ENCODE data around the gene NEUROG2. TPM values are rescaled to one million over a fixed set of nuclear protein-coding genes. Genes with fewer than 3 reads are reported as not detected.

The NEUROG2 gene
- total and polyA plus RNA-seq, 4 donors = not detected

DNA sequence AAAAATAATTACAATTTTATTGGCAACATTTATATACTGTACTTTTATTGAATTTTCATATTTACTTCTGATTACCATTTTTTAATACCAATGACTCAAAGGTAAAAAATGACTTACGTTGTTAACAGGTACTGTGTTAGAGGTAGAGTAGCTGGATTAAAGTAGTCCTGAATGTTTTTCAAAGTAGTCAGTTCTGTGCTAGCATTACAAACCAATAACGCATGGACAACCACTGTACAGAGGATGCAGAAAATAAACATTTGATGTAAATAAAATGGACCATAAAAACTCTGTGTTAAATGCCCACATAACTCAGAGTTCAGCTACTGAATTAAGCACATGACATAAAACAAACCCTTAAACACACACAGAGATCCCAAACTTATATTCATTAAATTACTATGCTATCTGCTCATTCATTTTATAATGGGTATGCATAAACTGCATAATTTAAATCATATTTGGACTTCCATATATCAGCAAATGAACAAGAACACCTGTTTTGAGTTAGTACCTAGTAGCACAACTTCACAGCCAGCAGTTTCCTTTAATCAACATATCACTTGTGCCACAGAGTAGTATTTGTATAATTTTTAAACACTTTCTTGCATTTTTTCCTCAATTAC, 46.4 kb upstream of the NEUROG2 start:
- TF ChIP-seq CTCF (IDR thresholded peaks at IDR 0.05; ENCODE audit: control extremely low read depth, extremely low read depth) = no peak
- no peak for ATAC-seq (ENCODE audit: insufficient read depth, low FRiP score)
- no peaks in the 10 kb centered on the region for H3K4me1 ChIP-seq (ENCODE audit: control insufficient read depth in 5 of 5, insufficient read depth in 5 of 5, low read length in 5 of 5)
- no peaks in the 10 kb centered on the region for H3K36me3 ChIP-seq (ENCODE audit: control insufficient read depth in 4 of 4, insufficient read depth in 4 of 4, low read length in 4 of 4)
- peaks cover 0 to 2% (median 0%) of the 10 kb centered on the region in 4 donors for H3K9me3 ChIP-seq (ENCODE audit: control insufficient read depth in 4 of 4, insufficient read depth in 3 of 4, low read length in 3 of 4)
- 90 to 98% methylated on average over 2 of the region's 2 CpGs for WGBS, 2 donors
- no peak overlapping the region for H3K9ac ChIP-seq (ENCODE audit: insufficient read depth in 1 of 2, low read length in 2 of 2)
- no peak for DNase-seq
- no peaks in the 10 kb centered on the region for H3K27me3 ChIP-seq (ENCODE audit: control insufficient read depth in 3 of 3, insufficient read depth in 3 of 3, low read length in 2 of 3)
- H3K27ac ChIP-seq (ENCODE audit: low read depth in 1 of 2, low read length in 1 of 2) = no peak overlapping the region
- H3K4me3 ChIP-seq = no peak overlapping the region

DNA sequence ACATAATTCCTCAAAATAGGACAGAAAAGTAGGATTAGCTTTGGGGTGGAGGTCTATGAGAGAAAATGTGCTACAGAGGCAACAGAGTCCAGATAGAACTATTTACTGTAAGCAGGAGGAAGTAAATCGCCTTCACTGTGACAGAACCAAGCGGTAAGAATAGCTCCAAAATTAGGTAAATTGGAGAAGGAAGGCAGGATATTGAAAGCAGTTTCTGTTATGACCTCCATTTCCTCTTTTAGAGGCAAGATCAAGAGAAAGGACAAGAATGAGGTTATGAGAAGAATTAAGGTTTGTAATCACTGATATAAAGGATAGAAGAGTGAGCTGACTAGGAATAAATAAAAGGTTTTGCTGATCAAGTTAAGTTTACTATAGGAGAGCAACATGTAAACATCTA, 44.1 kb upstream of the NEUROG2 start:
- WGBS, 2 donors = 35 to 68% methylated on average over 2 of the region's 2 CpGs
- H3K9ac ChIP-seq (ENCODE audit: insufficient read depth in 1 of 2, low read length in 2 of 2) = no peak overlapping the region
- DNase-seq = no peak
- H3K27ac ChIP-seq (ENCODE audit: low read depth in 1 of 2, low read length in 1 of 2) = no peak overlapping the region
- no peaks in the 10 kb centered on the region for H3K27me3 ChIP-seq (ENCODE audit: control insufficient read depth in 3 of 3, insufficient read depth in 3 of 3, low read length in 2 of 3)
- H3K4me3 ChIP-seq = no peak overlapping the region
- no peak for ATAC-seq (ENCODE audit: insufficient read depth, low FRiP score)
- H3K4me1 ChIP-seq (ENCODE audit: control insufficient read depth in 5 of 5, insufficient read depth in 5 of 5, low read length in 5 of 5) = no peaks in the 10 kb centered on the region
- H3K9me3 ChIP-seq (ENCODE audit: control insufficient read depth in 4 of 4, insufficient read depth in 3 of 4, low read length in 3 of 4) = peaks cover 0 to 2% (median 0%) of the 10 kb centered on the region in 4 donors
- H3K36me3 ChIP-seq (ENCODE audit: control insufficient read depth in 4 of 4, insufficient read depth in 4 of 4, low read length in 4 of 4) = no peaks in the 10 kb centered on the region
- TF ChIP-seq CTCF (IDR thresholded peaks at IDR 0.05; ENCODE audit: control extremely low read depth, extremely low read depth) = no peak

DNA sequence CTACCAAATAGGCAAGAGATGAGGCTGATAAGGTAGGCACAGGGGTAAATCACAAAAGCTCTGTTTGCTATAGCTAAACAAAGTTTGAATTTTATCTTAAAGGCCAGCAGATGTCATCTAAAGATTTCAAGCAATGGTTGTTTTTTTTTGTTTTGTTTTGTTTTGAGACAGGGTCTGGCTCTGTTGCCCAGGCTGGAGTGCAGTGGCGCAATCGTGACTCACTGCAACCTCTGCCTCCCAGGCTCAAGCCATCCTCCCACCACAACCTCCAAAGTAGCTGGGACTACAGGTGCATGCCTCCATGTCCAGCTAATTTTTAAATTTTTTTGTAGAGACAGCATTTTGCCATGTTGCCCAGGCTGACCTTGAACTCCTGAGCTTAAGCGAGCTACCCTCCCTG, 43.1 kb upstream of the NEUROG2 start:
- no peak for ATAC-seq (ENCODE audit: insufficient read depth, low FRiP score)
- WGBS, 2 donors = 95 to 96% methylated on average over 3 of the region's 3 CpGs

More for the DNA sequence above, 43.1 kb upstream of the NEUROG2 start:
- Histone ChIP-seq H3K9me3 (ENCODE audit: control insufficient read depth in 4 of 4, insufficient read depth in 3 of 4, low read length in 3 of 4) (no peaks in the 10 kb centered on the region), H3K27ac (ENCODE audit: low read depth in 1 of 2, low read length in 1 of 2) (no peak overlapping the region), H3K4me3 (no peak overlapping the region), H3K4me1 (ENCODE audit: control insufficient read depth in 5 of 5, insufficient read depth in 5 of 5, low read length in 5 of 5) (no peaks in the 10 kb centered on the region), H3K36me3 (ENCODE audit: control insufficient read depth in 4 of 4, insufficient read depth in 4 of 4, low read length in 4 of 4) (no peaks in the 10 kb centered on the region), H3K9ac (ENCODE audit: insufficient read depth in 1 of 2, low read length in 2 of 2) (no peak overlapping the region), H3K27me3 (ENCODE audit: control insufficient read depth in 3 of 3, insufficient read depth in 3 of 3, low read length in 2 of 3) (no peaks in the 10 kb centered on the region)
- no peak for DNase-seq
- no peak for TF ChIP-seq CTCF (IDR thresholded peaks at IDR 0.05; ENCODE audit: control extremely low read depth, extremely low read depth)

All from lung (tissue), 12 donors.